Natural killer cell (primary cell): ENCODE measurements around the gene PARP2. TPM values are rescaled to one million over a fixed set of nuclear protein-coding genes. Genes with fewer than 3 reads are reported as not detected.

Experiments
- ATAC-seq, 3 donors: fragments of 150-1000 bp in 2 of 3; fragments of 200-7000 bp in 1 of 3; cut with Tn5 transposase; 1 replicate in 1 of 3; 2 replicates in 2 of 3; pipeline ENCODE4 v1.10.0; 2021; ENCODE audit warnings: mild to moderate bottlenecking in 2 of 3, moderate library complexity in 2 of 3
- DNase-seq, 2 donors: peaks; one replicate each; pipeline versions ENCODE4 v3.0.0 to v3.0.0-alpha.2; 2013 to 2021; ENCODE audit warnings: mixed read lengths in 1 of 2
- H3K27ac ChIP-seq: one replicate; pipeline ENCODE4 v1.5.1; 2013; ENCODE audit warnings: mild to moderate bottlenecking, low read length
- H3K27me3 ChIP-seq: one replicate; pipeline ENCODE4 v1.6.1; 2013; ENCODE audit warnings: low read length; ENCODE audit not compliant: control insufficient read depth, insufficient read depth
- H3K36me3 ChIP-seq: one replicate; pipeline ENCODE4 v1.6.1; 2013; ENCODE audit warnings: low read length; ENCODE audit not compliant: control insufficient read depth, insufficient read depth
- H3K4me1 ChIP-seq: one replicate; pipeline ENCODE4 v1.6.1; 2013; ENCODE audit warnings: low read length; ENCODE audit not compliant: control insufficient read depth, insufficient read depth
- H3K4me3 ChIP-seq: one replicate; pipeline ENCODE4 v1.5.1; 2013; ENCODE audit warnings: low read length
- H3K9me3 ChIP-seq: one replicate; pipeline ENCODE4 v1.6.1; 2013; ENCODE audit warnings: low read length; ENCODE audit not compliant: control insufficient read depth, insufficient read depth
- H3K27ac Mint-ChIP-seq, 2 donors: one replicate each; pipeline ENCODE4 v1.8.0; 2022; ENCODE audit warnings: mild to moderate bottlenecking in 2 of 2, mixed read lengths in 2 of 2, moderate library complexity in 1 of 2
- H3K27me3 Mint-ChIP-seq, 2 donors: one replicate each; pipeline ENCODE4 v1.8.0; 2022; ENCODE audit warnings: low read depth in 2 of 2, mixed read lengths in 2 of 2
- H3K36me3 Mint-ChIP-seq: one replicate; pipeline ENCODE4 v1.8.0; 2022; ENCODE audit warnings: mixed read lengths
- H3K4me1 Mint-ChIP-seq, 2 donors: one replicate each; pipeline ENCODE4 v1.8.0; 2022; ENCODE audit warnings: mixed read lengths in 2 of 2
- H3K4me3 Mint-ChIP-seq: one replicate; pipeline ENCODE4 v1.8.0; 2022; ENCODE audit warnings: mild to moderate bottlenecking, moderate library complexity, mixed read lengths
- H3K9me3 Mint-ChIP-seq, 2 donors: one replicate each; pipeline ENCODE4 v1.8.0; 2022; ENCODE audit warnings: mixed read lengths in 2 of 2
- CTCF ChIP-seq: fragments of 200-600 bp; IDR thresholded peaks from one replicate; pipeline ENCODE4 v1.8.0; 2022; ENCODE audit warnings: antibody characterized with exemption
- WGBS: methylation state at CpG from one replicate; pipeline ENCODE4 v1.1.7; 2013; ENCODE audit warnings: missing lambda C conversion rate; ENCODE audit not compliant: insufficient coverage; 5-methylcytosine and 5-hydroxymethylcytosine counted together
- intact Hi-C: fragments of 100-400 bp; cut with micrococcal nuclease; formaldehyde crosslinking; loops from one replicate; pipeline ENCODE4 v1.14.2; 2022
- total RNA-seq, 4 donors: library from RNA; stranded (reverse); fragments of 120-200 nt in 1 of 4; gene quantifications; one replicate each; pipeline versions ENCODE4 v1.2.3 to v1.2.4, GENCODE V29; 2013 to 2022

The PARP2 gene
- total RNA-seq, 3 donors from 2014 or later (not counting 1 experiment from before 2014, with no cell fraction given): 18.2 to 28.3 (median 22.2) TPM

DNA sequence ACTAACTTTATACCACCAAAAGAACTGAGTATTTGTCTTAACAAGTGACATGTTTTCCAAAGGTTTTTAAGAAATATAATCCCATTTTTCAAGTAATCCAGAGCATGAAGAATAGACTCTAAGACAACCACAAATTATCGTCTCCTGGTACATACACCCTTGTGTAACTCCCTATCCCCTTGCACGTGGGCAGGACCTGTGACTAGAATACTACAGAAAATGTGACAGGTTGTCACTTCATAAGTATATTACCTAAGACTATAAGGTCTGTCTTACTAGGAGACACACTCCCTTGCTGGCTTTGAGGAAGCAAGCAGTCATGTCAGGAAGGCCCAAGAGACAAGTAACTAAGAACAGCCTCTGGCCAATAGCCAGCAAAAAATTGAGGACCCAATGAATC, 29.4 kb upstream of the PARP2 start:
- H3K9me3 Mint-ChIP-seq: no peaks in the 10 kb centered on the region
- intact Hi-C loops: no loop called here
- no peak overlapping the region for H3K4me3 ChIP-seq
- 75% methylated on average over 2 of the region's 2 CpGs for WGBS
- no peak overlapping the region for H3K27ac ChIP-seq
- H3K27ac Mint-ChIP-seq: no peak overlapping the region
- no peaks in the 10 kb centered on the region for H3K27me3 ChIP-seq
- no peak for TF ChIP-seq CTCF
- no peak overlapping the region for H3K4me3 Mint-ChIP-seq
- ATAC-seq: no peak
- no peaks in the 10 kb centered on the region for H3K4me1 Mint-ChIP-seq
- DNase-seq: no peak
- no peaks in the 10 kb centered on the region for H3K4me1 ChIP-seq
- H3K27me3 Mint-ChIP-seq: no peaks in the 10 kb centered on the region
- H3K36me3 ChIP-seq: peaks cover 30% of the 10 kb centered on the region
- H3K36me3 Mint-ChIP-seq: no peaks in the 10 kb centered on the region
- no peaks in the 10 kb centered on the region for H3K9me3 ChIP-seq

DNA sequence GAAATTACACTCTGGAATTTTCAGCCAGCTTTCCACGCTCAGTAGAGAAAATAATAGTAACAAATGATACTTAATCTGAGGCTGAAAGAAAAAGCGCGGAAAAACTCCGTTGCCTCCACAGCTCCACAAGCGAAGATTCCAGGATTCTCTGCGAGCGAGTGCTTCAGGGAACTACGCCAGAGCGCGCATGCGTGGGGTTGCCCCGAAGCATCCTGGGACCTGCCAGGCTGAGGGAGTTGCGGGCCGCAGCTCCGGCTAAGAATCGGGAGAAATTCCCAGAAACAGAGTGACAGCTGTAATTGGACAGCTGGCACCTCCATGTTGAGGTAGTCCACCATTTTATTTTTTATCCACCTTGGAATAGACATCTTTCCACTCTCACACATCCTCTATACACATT, 25.7 kb upstream of the PARP2 start:
- WGBS: 96% methylated on average over 16 of the region's 16 CpGs
- H3K9me3 ChIP-seq: no peaks in the 10 kb centered on the region
- DNase-seq: no peak
- H3K27ac ChIP-seq: no peak overlapping the region
- peaks cover 23% of the 10 kb centered on the region for H3K36me3 ChIP-seq
- H3K4me1 ChIP-seq: no peaks in the 10 kb centered on the region
- no peak for TF ChIP-seq CTCF
- Mint-ChIP-seq H3K4me3 (no peak overlapping the region), H3K27me3 (no peaks in the 10 kb centered on the region), H3K9me3 (no peaks in the 10 kb centered on the region), H3K27ac (no peak overlapping the region), H3K36me3 (no peaks in the 10 kb centered on the region), H3K4me1 (no peaks in the 10 kb centered on the region)
- no peak for ATAC-seq
- H3K27me3 ChIP-seq: no peaks in the 10 kb centered on the region
- intact Hi-C loops: no loop called here
- H3K4me3 ChIP-seq: no peak overlapping the region

DNA sequence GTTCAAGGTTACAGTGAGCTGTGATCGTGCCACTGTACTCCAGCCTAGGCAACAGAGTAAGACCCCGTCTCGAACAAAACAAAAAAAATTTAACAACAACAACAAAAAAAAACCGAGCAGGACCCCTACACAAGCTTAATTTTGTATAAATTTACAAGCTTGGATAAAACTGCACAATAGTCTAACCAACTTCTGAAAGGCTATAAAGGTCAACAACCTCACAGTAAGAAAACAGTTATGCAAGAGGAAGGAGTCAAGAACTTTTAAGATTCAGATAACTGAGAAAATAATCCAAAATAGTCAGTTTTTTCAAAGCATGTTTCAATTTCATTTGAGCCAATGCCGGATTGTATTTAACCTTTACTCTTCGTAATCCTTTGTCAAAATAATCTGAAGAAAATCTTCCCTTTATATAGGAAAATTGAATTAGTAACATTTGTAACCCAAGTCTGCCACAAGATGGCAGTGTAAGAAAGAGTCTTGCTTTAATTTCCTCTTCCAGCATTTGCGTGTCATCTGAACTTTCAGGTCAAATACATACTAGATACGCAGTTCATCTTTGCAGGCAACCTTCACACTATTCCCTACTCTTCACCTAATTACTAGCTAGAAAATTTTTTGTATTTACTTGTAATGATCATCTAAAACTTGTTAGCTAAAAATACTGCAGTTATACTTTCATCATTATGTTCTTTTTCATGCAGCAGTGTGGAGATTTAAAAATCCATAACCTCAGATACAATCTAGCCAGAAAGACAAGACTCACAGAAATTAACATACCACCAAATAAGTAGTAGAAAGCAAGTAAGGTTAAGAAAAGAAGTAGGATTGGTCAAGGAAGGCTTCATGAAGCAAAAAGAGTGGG, 16.2 kb upstream of the PARP2 start:
- Histone ChIP-seq H3K27me3 (no peaks in the 10 kb centered on the region), H3K9me3 (no peaks in the 10 kb centered on the region), H3K4me1 (peaks cover under 1% of the 10 kb centered on the region), H3K36me3 (peaks cover 13% of the 10 kb centered on the region), H3K27ac (no peak overlapping the region), H3K4me3 (no peak overlapping the region)
- WGBS: 66% methylated on average over 6 of the region's 8 CpGs
- peak in 1 of 2 donors; percentile 85 for DNase-seq
- peak; percentile 81 for TF ChIP-seq CTCF
- Mint-ChIP-seq H3K4me1 (peaks cover 12 to 14% of the 10 kb centered on the region in 2 donors), H3K27ac (peak overlapping the region in 1 of 2 donors; percentile 55), H3K4me3 (no peak overlapping the region), H3K9me3 (no peaks in the 10 kb centered on the region), H3K36me3 (no peaks in the 10 kb centered on the region), H3K27me3 (no peaks in the 10 kb centered on the region)
- intact Hi-C loops: loop anchor here (1.0 to 2.0 kb wide), 4 partner anchors 16 to 364 kb away; partner anchors contain the start of genes PARP2 and TTC5
- peak in 2 of 3 donors; percentile 70 to 75 for ATAC-seq
